GM23248 (cell line): Measurements from ENCODE around the gene TYW3. TPM values are rescaled to one million over a fixed set of nuclear protein-coding genes. Genes with fewer than 3 reads are reported as not detected.
A peak's percentile ranks its signal among the peaks of the same experiment; 100 is the strongest.

Experiments used
- DNase-seq: peaks from one replicate; pipeline ENCODE4 v3.0.0-alpha.2; 2015
- H2AFZ ChIP-seq: fragments of 200-600 bp; sonication (generic); 2 replicates; pipeline ENCODE4 v1.6.1; 2016; ENCODE audit warnings: antibody characterized with exemption
- H3F3A ChIP-seq: fragments of 200-600 bp; sonication (generic); 2 replicates; pipeline ENCODE4 v1.6.1; 2016; ENCODE audit warnings: mild to moderate bottlenecking, antibody characterized with exemption, mixed run types; ENCODE audit not compliant: insufficient read depth
- H3K27ac ChIP-seq: fragments of 200-600 bp; sonication (generic); 2 replicates; pipeline ENCODE4 v1.5.1; 2016; ENCODE audit warnings: mild to moderate bottlenecking
- H3K27me3 ChIP-seq: fragments of 200-600 bp; sonication (generic); replicated peaks from 2 replicates; pipeline ENCODE4 v1.6.1; 2016; ENCODE audit warnings: mild to moderate bottlenecking; ENCODE audit not compliant: insufficient read depth
- H3K36me3 ChIP-seq: fragments of 200-600 bp; sonication (generic); 2 replicates; pipeline ENCODE4 v1.6.1; 2016; ENCODE audit warnings: low read depth, mild to moderate bottlenecking
- H3K4me1 ChIP-seq: fragments of 200-600 bp; sonication (generic); 2 replicates; pipeline ENCODE4 v1.6.1; 2016; ENCODE audit warnings: mild to moderate bottlenecking; ENCODE audit not compliant: insufficient read depth
- H3K4me2 ChIP-seq: fragments of 200-600 bp; sonication (generic); one replicate; pipeline ENCODE4 v1.6.1; 2016; ENCODE audit warnings: mild to moderate bottlenecking; ENCODE audit not compliant: unreplicated experiment
- H3K4me3 ChIP-seq: fragments of 200-600 bp; sonication (generic); 2 replicates; pipeline ENCODE4 v1.5.1; 2016; ENCODE audit warnings: mild to moderate bottlenecking
- H3K79me2 ChIP-seq: fragments of 200-600 bp; sonication (generic); 2 replicates; pipeline ENCODE4 v1.6.1; 2016; ENCODE audit warnings: mild to moderate bottlenecking; ENCODE audit not compliant: insufficient read depth
- H3K9ac ChIP-seq: fragments of 200-600 bp; sonication (generic); 2 replicates; pipeline ENCODE4 v1.6.1; 2016; ENCODE audit warnings: mild to moderate bottlenecking
- H3K9me2 ChIP-seq: fragments of 200-600 bp; sonication (generic); 2 replicates; pipeline ENCODE4 v1.6.1; 2016; ENCODE audit warnings: mixed run types, mild to moderate bottlenecking, moderate library complexity; ENCODE audit not compliant: insufficient read depth
- H3K9me3 ChIP-seq: fragments of 200-600 bp; sonication (generic); one replicate; pipeline ENCODE4 v1.6.1; 2017; ENCODE audit warnings: low read depth
- H4K20me1 ChIP-seq: fragments of 200-600 bp; sonication (generic); 2 replicates; pipeline ENCODE4 v1.6.0; 2016; ENCODE audit not compliant: insufficient read depth
- EZH2 ChIP-seq: fragments of 200-600 bp; sonication (generic); IDR thresholded peaks from 2 replicates; pipeline ENCODE4 v1.6.1; 2018; ENCODE audit warnings: antibody characterized with exemption, mild to moderate bottlenecking; ENCODE audit not compliant: insufficient read depth, poor library complexity, severe bottlenecking
- EZH2phosphoT487 ChIP-seq: fragments of 200-600 bp; sonication (generic); IDR thresholded peaks from 2 replicates; pipeline ENCODE4 v1.6.1; 2018; ENCODE audit warnings: antibody characterized with exemption, moderate library complexity, mild to moderate bottlenecking, low read depth; ENCODE audit not compliant: insufficient read depth
- WGBS, 2 experiments: methylation state at CpG; one replicate each; pipeline ENCODE4 v1.1.6; 2015 to 2017; ENCODE audit warnings: low lambda C conversion rate in 2 of 2, low coverage in 1 of 2; ENCODE audit errors: missing lambda C conversion rate in 2 of 2; 5-methylcytosine and 5-hydroxymethylcytosine counted together
- in situ Hi-C: fragments of 300-500 bp; cut with MboI; formaldehyde crosslinking; loops from 2 replicates; pipeline ENCODE4 v1.15.0; 2020
- polyA plus RNA-seq: library from polyadenylated mRNA; unstranded; fragments of >200 nt; fragmentation: Nextera tagmentation; extraction: Ambion mirVana; gene quantifications from 2 replicates; pipeline ENCODE4 v1.2.1, GENCODE V29; 2016
- total RNA-seq: library from RNA; depleted of rRNA; stranded (reverse); fragments of >200 nt; shearing (Covaris generic); gene quantifications from 2 replicates; pipeline ENCODE4 v1.2.3, GENCODE V29; 2014

The TYW3 gene
- total and polyA plus RNA-seq, 2 experiments from 2014 or later, result 16.0 TPM

DNA sequence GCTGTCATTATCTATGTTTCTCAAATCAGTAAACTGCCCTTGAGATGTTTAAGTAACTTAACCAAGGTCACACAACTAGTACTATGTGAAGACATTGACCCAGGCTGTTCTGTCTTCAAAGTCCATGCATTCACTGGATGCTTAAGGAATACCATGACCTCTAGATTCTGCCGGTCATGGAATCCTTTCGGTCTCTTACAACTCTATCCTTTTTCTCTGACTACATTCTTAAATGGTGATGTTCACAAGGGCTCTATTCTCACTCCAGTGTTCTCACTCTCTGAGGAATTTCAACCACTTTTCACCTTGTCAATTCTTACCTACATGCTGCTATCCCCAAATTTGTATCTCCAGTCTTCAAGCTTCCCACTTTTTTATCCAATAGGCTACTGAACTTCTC, 15.3 kb upstream of the TYW3 start:
- in situ Hi-C loops, result no loop called here
- Histone ChIP-seq H3K4me3 (no peak overlapping the region), H3K4me1 (no peaks in the 10 kb centered on the region), H3K9me3 (no peaks in the 10 kb centered on the region), H3K9me2 (no peaks in the 10 kb centered on the region), H3K27me3 (no peaks in the 10 kb centered on the region), H4K20me1 (no peaks in the 10 kb centered on the region), H3K36me3 (peaks cover 6% of the 10 kb centered on the region; the same call in 1 of the 2 replicates), H3K27ac (no peak overlapping the region), H3K4me2 (no peak overlapping the region), H3F3A (no peaks in the 10 kb centered on the region), H2AFZ (no peak overlapping the region), H3K79me2 (no peaks in the 10 kb centered on the region), H3K9ac (no peak overlapping the region)
- TF ChIP-seq EZH2phosphoT487 (no peak), EZH2 (no peak)
- DNase-seq, result no peak
- 96 to 98% methylated on average over 2 of the region's 2 CpGs for WGBS, 2 experiments

DNA sequence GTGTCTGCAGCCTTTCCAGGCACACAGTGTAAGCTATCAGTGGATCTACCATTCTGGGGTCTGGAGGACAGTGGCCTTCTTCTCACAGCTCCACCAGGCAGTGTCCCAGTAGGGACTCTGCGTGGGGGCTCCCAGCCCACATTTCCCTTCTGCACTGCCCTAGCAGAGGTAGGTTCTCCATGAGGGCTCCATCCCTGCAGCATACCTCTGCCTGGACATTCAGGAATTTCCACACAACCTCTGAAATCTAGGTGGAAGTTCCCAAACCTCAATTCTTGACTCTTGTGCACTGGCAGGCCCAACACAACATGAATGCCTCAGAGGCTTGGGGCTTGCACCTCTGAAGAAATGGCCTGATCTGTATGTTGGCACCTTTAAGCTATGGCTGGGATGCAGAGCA, 6.9 kb upstream of the TYW3 start:
- no peak overlapping the region for H3K27ac ChIP-seq
- H3K9ac ChIP-seq, result no peak overlapping the region
- H3K79me2 ChIP-seq, result no peaks in the 10 kb centered on the region
- H3F3A ChIP-seq, result peaks cover 11% of the 10 kb centered on the region; the same call in 1 of the 2 replicates
- no peak overlapping the region for H3K4me2 ChIP-seq
- TF ChIP-seq EZH2phosphoT487 (no peak), EZH2 (no peak)
- in situ Hi-C loops, result no loop called here
- H3K9me3 ChIP-seq, result no peaks in the 10 kb centered on the region
- H3K4me3 ChIP-seq, result no peak overlapping the region
- H3K4me1 ChIP-seq, result peaks cover 13% of the 10 kb centered on the region; the same call in 1 of the 2 replicates
- no peaks in the 10 kb centered on the region for H3K27me3 ChIP-seq
- no peaks in the 10 kb centered on the region for H4K20me1 ChIP-seq
- DNase-seq, result no peak
- H3K9me2 ChIP-seq, result no peaks in the 10 kb centered on the region
- H3K36me3 ChIP-seq, result peaks cover 11% of the 10 kb centered on the region; the same call in 1 of the 2 replicates
- WGBS, 2 experiments, result 92 to 100% methylated on average over 1 of the region's 1 CpG
- H2AFZ ChIP-seq, result no peak overlapping the region

DNA sequence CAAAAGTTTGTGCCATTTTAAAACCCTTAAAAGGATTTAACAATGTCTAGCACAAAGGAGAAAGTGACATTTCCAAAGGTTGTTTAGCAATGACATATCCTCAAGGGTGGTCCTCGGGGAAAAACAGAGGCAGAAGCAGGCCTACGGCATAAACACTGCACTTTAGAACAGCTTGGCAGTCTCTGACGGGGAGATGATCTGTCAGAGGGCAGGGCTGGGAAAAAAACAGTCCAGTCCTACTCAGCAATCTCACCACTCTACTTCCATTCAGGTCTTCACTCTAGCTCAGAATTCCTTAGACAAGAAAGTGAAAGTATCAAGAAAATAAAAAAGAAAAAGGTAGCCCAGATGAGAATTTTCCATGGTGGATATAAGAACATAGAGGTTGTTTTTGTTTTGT, 4.2 kb upstream of the TYW3 start:
- H3K79me2 ChIP-seq, result no peaks in the 10 kb centered on the region
- in situ Hi-C loops, result no loop called here

DNA sequence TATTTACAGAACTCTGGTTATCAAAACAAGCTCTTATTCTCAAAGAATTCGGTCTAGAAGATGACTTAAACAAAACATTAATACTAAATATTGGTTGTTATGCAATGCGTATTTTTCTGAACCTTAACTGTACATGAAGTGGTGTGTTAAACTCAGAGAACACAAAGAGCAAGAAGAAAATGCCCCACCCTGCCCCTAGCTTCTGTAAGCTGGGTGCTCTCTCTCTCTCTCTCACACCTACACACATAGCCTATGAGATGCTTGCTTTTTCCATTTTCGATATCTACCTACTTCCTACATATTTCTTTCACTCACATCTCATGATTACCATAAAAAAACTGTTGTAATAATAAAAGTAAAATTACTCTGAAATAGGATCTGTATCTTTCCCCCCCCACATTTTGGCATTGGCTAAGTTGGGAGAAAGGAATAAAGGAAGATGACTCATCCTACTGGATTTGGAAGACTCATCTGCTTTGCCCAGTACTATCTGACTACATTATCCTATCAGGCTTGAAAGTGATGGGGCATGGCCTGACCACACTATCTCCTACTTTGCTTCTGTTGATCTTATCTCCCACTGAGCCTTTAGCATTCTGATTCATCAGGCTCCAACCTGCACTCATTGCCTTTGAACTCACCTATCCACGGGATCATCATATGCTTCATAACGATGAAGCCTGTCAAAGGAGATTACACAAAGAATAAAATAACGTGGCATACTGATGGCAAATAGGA, 3.0 kb upstream of the TYW3 start:
- H3K9ac ChIP-seq, result no peak overlapping the region
- peaks cover 20% of the 10 kb centered on the region for H3F3A ChIP-seq
- TF ChIP-seq EZH2, result no peak
- TF ChIP-seq EZH2phosphoT487, result no peak
- H3K9me2 ChIP-seq, result no peaks in the 10 kb centered on the region
- peak; percentile 67 for DNase-seq
- no peak overlapping the region for H3K4me2 ChIP-seq
- WGBS, 2 experiments, result 84 to 88% methylated on average over 6 of the region's 6 CpGs
- no peak overlapping the region for H2AFZ ChIP-seq
- no peaks in the 10 kb centered on the region for H3K36me3 ChIP-seq
- H3K27ac ChIP-seq, result no peak overlapping the region
- H3K27me3 ChIP-seq, result no peaks in the 10 kb centered on the region
- peaks cover 32% of the 10 kb centered on the region; the same call in 1 of the 2 replicates for H3K4me1 ChIP-seq
- no peak overlapping the region for H3K4me3 ChIP-seq
- in situ Hi-C loops, result no loop called here
- no peaks in the 10 kb centered on the region for H4K20me1 ChIP-seq
- H3K79me2 ChIP-seq, result peaks cover 12% of the 10 kb centered on the region
- H3K9me3 ChIP-seq, result no peaks in the 10 kb centered on the region

More for the DNA sequence above, 4.2 kb upstream of the TYW3 start:
- Histone ChIP-seq H3K4me2 (no peak overlapping the region), H2AFZ (no peak overlapping the region), H3K4me3 (no peak overlapping the region), H3K27ac (no peak overlapping the region), H4K20me1 (no peaks in the 10 kb centered on the region), H3F3A (peaks cover 20% of the 10 kb centered on the region), H3K4me1 (peaks cover 22% of the 10 kb centered on the region; the same call in 1 of the 2 replicates), H3K9me3 (no peaks in the 10 kb centered on the region), H3K36me3 (no peaks in the 10 kb centered on the region), H3K9me2 (no peaks in the 10 kb centered on the region), H3K9ac (no peak overlapping the region), H3K27me3 (no peaks in the 10 kb centered on the region)
- 60 to 68% methylated on average over 3 of the region's 3 CpGs for WGBS, 2 experiments
- TF ChIP-seq EZH2phosphoT487 (no peak), EZH2 (no peak)
- peak; percentile 20 for DNase-seq
